NT2/D1 (cell line): ENCODE data around the gene SCARB2.

Experiments
- SUZ12 ChIP-seq: IDR thresholded peaks from 2 replicates; pipeline ENCODE4 v1.6.1; 2011; ENCODE audit not compliant: insufficient read length, insufficient read depth; ENCODE audit errors: extremely low read depth
- YY1 ChIP-seq: IDR thresholded peaks from 2 replicates; pipeline ENCODE4 v1.6.1; 2011; ENCODE audit not compliant: insufficient read length, insufficient read depth

GRCh38 chr4:76147454-76148141, 66.0 kb downstream of the SCARB2 start:
- TF ChIP-seq SUZ12 (no peak), YY1 (no peak)
